Lower lobe of right lung (tissue), 2 donors: Measurements from ENCODE around the gene RNASET2. TPM values are rescaled to one million over a fixed set of nuclear protein-coding genes. Genes with fewer than 3 reads are reported as not detected.

ENCODE experiments used
- ATAC-seq, 2 donors: fragments of 200-7000 bp; cut with Tn5 transposase; one replicate each; pipeline ENCODE4 v1.9.1; 2020 to 2022; ENCODE audit warnings: mild to moderate bottlenecking in 2 of 2, moderate library complexity in 2 of 2
- DNase-seq: peaks from one replicate; pipeline ENCODE4 v3.0.0-alpha.2; 2020
- H3K27ac ChIP-seq: fragments of 200-600 bp; one replicate; pipeline ENCODE4 v1.8.0; 2022
- H3K27me3 ChIP-seq: fragments of 200-600 bp; one replicate; pipeline ENCODE4 v1.8.0; 2022; ENCODE audit warnings: low read depth
- H3K36me3 ChIP-seq: fragments of 200-600 bp; one replicate; pipeline ENCODE4 v1.8.0; 2022; ENCODE audit warnings: mild to moderate bottlenecking
- H3K4me1 ChIP-seq: fragments of 200-600 bp; one replicate; pipeline ENCODE4 v1.8.0; 2022
- H3K4me3 ChIP-seq: fragments of 200-600 bp; one replicate; pipeline ENCODE4 v1.8.0; 2022; ENCODE audit warnings: mild to moderate bottlenecking
- H3K9me3 ChIP-seq: fragments of 200-600 bp; one replicate; pipeline ENCODE4 v1.8.0; 2022
- CTCF ChIP-seq: fragments of 200-600 bp; IDR thresholded peaks from one replicate; pipeline ENCODE4 v1.8.0; 2022; ENCODE audit warnings: antibody characterized with exemption, mild to moderate bottlenecking
- intact Hi-C: fragments of 100-400 bp; cut with DNase I; formaldehyde crosslinking; loops from one replicate; pipeline ENCODE4 v1.11.0; 2022
- total RNA-seq: library from RNA; stranded (reverse); fragmentation: NEBNext Ultra II Directional; extraction: Animal tissue kit (Norgen Biotek cat#: 25700); gene quantifications from one replicate; pipeline ENCODE4 v1.2.1, GENCODE V29; 2021
- donor health status: DM: no; HTN: yes; CAD: no; lungs with severe emphysema.

RNASET2 gene
- total RNA-seq, 1 donor from 2014 or later = 103 TPM

- no peak for ATAC-seq
- no peaks in the 10 kb centered on the region for H3K4me1 ChIP-seq
- intact Hi-C loops = no loop called here
- H3K27me3 ChIP-seq = no peaks in the 10 kb centered on the region
- no peak overlapping the region for H3K27ac ChIP-seq
- H3K9me3 ChIP-seq = no peaks in the 10 kb centered on the region
- H3K4me3 ChIP-seq = no peak overlapping the region
- H3K36me3 ChIP-seq = no peaks in the 10 kb centered on the region
- no peak for DNase-seq
- no peak for TF ChIP-seq CTCF
Observed at GRCh38 chr6:166903027-166903426, 53.3 kb downstream of the RNASET2 start.

GRCh38 chr6:166902211-166902755, 54.1 kb downstream of the RNASET2 start:
- no peak overlapping the region for H3K27ac ChIP-seq
- no peaks in the 10 kb centered on the region for H3K36me3 ChIP-seq
- H3K4me1 ChIP-seq = no peaks in the 10 kb centered on the region
- ATAC-seq (no peak), DNase-seq (no peak)
- H3K4me3 ChIP-seq = no peak overlapping the region
- TF ChIP-seq CTCF = no peak
- H3K9me3 ChIP-seq = no peaks in the 10 kb centered on the region
- intact Hi-C loops = no loop called here
- H3K27me3 ChIP-seq = no peaks in the 10 kb centered on the region

- Histone ChIP-seq H3K9me3 (no peaks in the 10 kb centered on the region), H3K27me3 (no peaks in the 10 kb centered on the region), H3K27ac (no peak overlapping the region), H3K4me1 (no peaks in the 10 kb centered on the region), H3K36me3 (no peaks in the 10 kb centered on the region), H3K4me3 (no peak overlapping the region)
- no peak for DNase-seq
- no peak for TF ChIP-seq CTCF
- no peak for ATAC-seq
- intact Hi-C loops = no loop called here
Observed at GRCh38 chr6:166901626-166902025, 54.7 kb downstream of the RNASET2 start.

- H3K36me3 ChIP-seq = no peaks in the 10 kb centered on the region
- H3K27me3 ChIP-seq = no peaks in the 10 kb centered on the region
- ATAC-seq = no peak
- intact Hi-C loops = no loop called here
- no peak overlapping the region for H3K27ac ChIP-seq
- DNase-seq = no peak
- H3K4me3 ChIP-seq = no peak overlapping the region
- TF ChIP-seq CTCF = no peak
- no peaks in the 10 kb centered on the region for H3K9me3 ChIP-seq
- no peaks in the 10 kb centered on the region for H3K4me1 ChIP-seq
Observed at GRCh38 chr6:166900956-166901607, 55.3 kb downstream of the RNASET2 start.

- H3K4me3 ChIP-seq = no peak overlapping the region
- H3K4me1 ChIP-seq = no peaks in the 10 kb centered on the region
- H3K9me3 ChIP-seq = no peaks in the 10 kb centered on the region
- DNase-seq (no peak), ATAC-seq (no peak)
- TF ChIP-seq CTCF = no peak
- no peaks in the 10 kb centered on the region for H3K27me3 ChIP-seq
- no peak overlapping the region for H3K27ac ChIP-seq
- H3K36me3 ChIP-seq = no peaks in the 10 kb centered on the region
- intact Hi-C loops = no loop called here
Observed at GRCh38 chr6:166900130-166900708, 56.1 kb downstream of the RNASET2 start.
